HG02970 (cell line): ENCODE results near the gene EGF.
"Not testable (repeated sequence)": the region's sequence is repeated elsewhere in the genome, so short reads cannot be mapped to it uniquely, and the experiment has no call there.

Experiments used
- ATAC-seq: cut with Tn5 transposase; IDR thresholded peaks from one replicate; pipeline ENCODE4 v1.9.1; 2021; ENCODE audit warnings: mild to moderate bottlenecking, moderate library complexity, moderate number of reproducible peaks; ENCODE audit not compliant: unreplicated experiment, low FRiP score

Gene EGF

GRCh38 chr4:110022457-110022856, 109.8 kb downstream of the EGF start:
- ATAC-seq = no peak

GRCh38 chr4:110025056-110025455, 112.4 kb downstream of the EGF start:
- no peak for ATAC-seq

GRCh38 chr4:110025718-110026117, 113.0 kb downstream of the EGF start:
- ATAC-seq = no peak

GRCh38 chr4:110032603-110033002, 119.9 kb downstream of the EGF start:
- ATAC-seq = no peak

GRCh38 chr4:110033355-110034025, 120.8 kb downstream of the EGF start:
- no peak for ATAC-seq

- ATAC-seq = peak; percentile 89
Measured at GRCh38 chr4:110034026-110034393, 121.3 kb downstream of the EGF start.

GRCh38 chr4:110039164-110039563, 126.5 kb downstream of the EGF start:
- not testable (repeated sequence) for ATAC-seq

- no peak for ATAC-seq
Measured at GRCh38 chr4:110041735-110042134, 129.1 kb downstream of the EGF start.

- no peak for ATAC-seq
Measured at GRCh38 chr4:110042545-110043517, 130.1 kb downstream of the EGF start.

GRCh38 chr4:110046588-110047049, 133.9 kb downstream of the EGF start:
- no peak for ATAC-seq

- no peak for ATAC-seq
Measured at GRCh38 chr4:110049951-110050925, 137.6 kb downstream of the EGF start.

GRCh38 chr4:110055158-110055768, 142.6 kb downstream of the EGF start:
- ATAC-seq = no peak

GRCh38 chr4:110058677-110059076, 146.0 kb downstream of the EGF start:
- no peak for ATAC-seq

GRCh38 chr4:110059556-110060191, 147.0 kb downstream of the EGF start:
- peak; percentile 63 for ATAC-seq

- ATAC-seq = no peak
Measured at GRCh38 chr4:110061076-110061475, 148.4 kb downstream of the EGF start.
